GM06990 (cell line): ENCODE data around the gene KIAA1671.

Experiments
- DNase-seq: peaks from one replicate; pipeline ENCODE4 v3.0.0-alpha.2; 2011; ENCODE audit not compliant: insufficient read length; ENCODE audit errors: extremely low read depth
- H3K27me3 ChIP-seq: replicated peaks from 2 replicates; pipeline ENCODE4 v1.6.0; 2011; ENCODE audit warnings: low read length; ENCODE audit not compliant: control insufficient read depth, insufficient read depth
- H3K36me3 ChIP-seq: 2 replicates; pipeline ENCODE4 v1.5.1; 2011; ENCODE audit warnings: low read length; ENCODE audit not compliant: control insufficient read depth, insufficient read depth
- H3K4me3 ChIP-seq: replicated peaks from 2 replicates; pipeline ENCODE4 v1.5.1; 2011; ENCODE audit warnings: low read depth, mild to moderate bottlenecking, control low read depth, low read length
- CTCF ChIP-seq: IDR thresholded peaks from 2 replicates; pipeline ENCODE4 v1.5.1; 2011; ENCODE audit warnings: low read length, control low read depth, mild to moderate bottlenecking, inconsistent platforms; ENCODE audit not compliant: insufficient read depth, poor library complexity, severe bottlenecking

The KIAA1671 gene

GRCh38 chr22:24947881-24948280, 4.6 kb upstream of the KIAA1671 start:
- no peak for TF ChIP-seq CTCF
- Histone ChIP-seq H3K36me3 (no peaks in the 10 kb centered on the region), H3K27me3 (no peaks in the 10 kb centered on the region; the same call in 1 of the 2 replicates), H3K4me3 (no peak overlapping the region)
- no peak for DNase-seq

- H3K4me3 ChIP-seq = no peak overlapping the region
- no peak for TF ChIP-seq CTCF
These were observed 3.9 kb upstream of the KIAA1671 start for GRCh38 chr22:24948356-24949202.

GRCh38 chr22:24950272-24950902, 2.1 kb upstream of the KIAA1671 start:
- TF ChIP-seq CTCF = no peak
- no peaks in the 10 kb centered on the region; the same call in none of the 2 replicates for H3K27me3 ChIP-seq
- H3K4me3 ChIP-seq = no peak overlapping the region
- no peaks in the 10 kb centered on the region for H3K36me3 ChIP-seq
- DNase-seq = no peak

More at GRCh38 chr22:24948356-24949202, 3.9 kb upstream of the KIAA1671 start:
- DNase-seq = no peak
- H3K27me3 ChIP-seq = no peaks in the 10 kb centered on the region; the same call in 1 of the 2 replicates
- H3K36me3 ChIP-seq = no peaks in the 10 kb centered on the region

- H3K36me3 ChIP-seq = no peaks in the 10 kb centered on the region
- no peaks in the 10 kb centered on the region; the same call in none of the 2 replicates for H3K27me3 ChIP-seq
- no peak for TF ChIP-seq CTCF
- DNase-seq = no peak
- no peak overlapping the region for H3K4me3 ChIP-seq
These were observed 394 bp downstream of the KIAA1671 start for GRCh38 chr22:24952837-24953383.

GRCh38 chr22:24953384-24954113, 1.0 kb downstream of the KIAA1671 start:
- Histone ChIP-seq H3K27me3 (no peaks in the 10 kb centered on the region; the same call in none of the 2 replicates), H3K4me3 (no peak overlapping the region)
- no peak for DNase-seq

More at GRCh38 chr22:24953384-24954113, 1.0 kb downstream of the KIAA1671 start:
- H3K36me3 ChIP-seq = no peaks in the 10 kb centered on the region
- no peak for TF ChIP-seq CTCF
